SK-N-SH treated with all-trans-retinoic acid at 6 μM for 48 hours (cell line): ENCODE measurements around the gene ADAMTS17.

ENCODE experiments used
- BACH2 ChIP-seq: fragments of 250-450 bp; sonication (Bioruptor Pico); IDR thresholded peaks from 2 replicates; pipeline ENCODE4 v1.9.0; 2021; ENCODE audit warnings: mild to moderate bottlenecking, borderline replicate concordance
- CSRNP3 ChIP-seq: fragments of 250-450 bp; sonication (Bioruptor Pico); IDR thresholded peaks from 2 replicates; pipeline ENCODE4 v1.5.1; 2021; ENCODE audit warnings: mild to moderate bottlenecking, moderate library complexity
- GLIS3 ChIP-seq: fragments of 250-450 bp; sonication (Bioruptor Pico); IDR thresholded peaks from 2 replicates; pipeline ENCODE4 v1.5.0; 2020; ENCODE audit warnings: mild to moderate bottlenecking, moderate library complexity
- PATZ1 ChIP-seq: fragments of 250-450 bp; sonication (Bioruptor Pico); IDR thresholded peaks from 2 replicates; pipeline ENCODE4 v1.8.0; 2020; ENCODE audit warnings: mild to moderate bottlenecking, moderate library complexity, borderline replicate concordance
- RARB ChIP-seq: fragments of 250-450 bp; sonication (Bioruptor Pico); IDR thresholded peaks from 2 replicates; pipeline ENCODE4 v1.8.0; 2021; ENCODE audit warnings: mild to moderate bottlenecking, moderate library complexity
- TCF4 ChIP-seq: fragments of 250-450 bp; sonication (Bioruptor Pico); IDR thresholded peaks from 2 replicates; pipeline ENCODE4 v1.8.0; 2021; ENCODE audit warnings: mild to moderate bottlenecking, moderate library complexity, borderline replicate concordance
- TOX ChIP-seq: fragments of 250-450 bp; sonication (Bioruptor Pico); IDR thresholded peaks from 2 replicates; pipeline ENCODE4 v1.8.0; 2021; ENCODE audit warnings: mild to moderate bottlenecking, moderate library complexity, borderline replicate concordance
- ZFP30 ChIP-seq: fragments of 450-650 bp; formaldehyde crosslinking; IDR thresholded peaks from 2 replicates; pipeline ENCODE4 v1.5.0; 2022; ENCODE audit warnings: mild to moderate bottlenecking, moderate library complexity
- ZNF565 ChIP-seq: fragments of 450-650 bp; formaldehyde crosslinking; conservative IDR thresholded peaks from 2 replicates; pipeline ENCODE4 v1.5.0; 2020; ENCODE audit warnings: low read depth, mild to moderate bottlenecking, moderate library complexity
- ZNF70 ChIP-seq: fragments of 450-650 bp; formaldehyde crosslinking; IDR thresholded peaks from 2 replicates; pipeline ENCODE4 v1.5.0; 2020; ENCODE audit warnings: mild to moderate bottlenecking, moderate library complexity
- ZNF8 ChIP-seq: fragments of 450-650 bp; formaldehyde crosslinking; IDR thresholded peaks from 2 replicates; pipeline ENCODE4 v1.5.0; 2020; ENCODE audit warnings: mild to moderate bottlenecking, moderate library complexity

DNA sequence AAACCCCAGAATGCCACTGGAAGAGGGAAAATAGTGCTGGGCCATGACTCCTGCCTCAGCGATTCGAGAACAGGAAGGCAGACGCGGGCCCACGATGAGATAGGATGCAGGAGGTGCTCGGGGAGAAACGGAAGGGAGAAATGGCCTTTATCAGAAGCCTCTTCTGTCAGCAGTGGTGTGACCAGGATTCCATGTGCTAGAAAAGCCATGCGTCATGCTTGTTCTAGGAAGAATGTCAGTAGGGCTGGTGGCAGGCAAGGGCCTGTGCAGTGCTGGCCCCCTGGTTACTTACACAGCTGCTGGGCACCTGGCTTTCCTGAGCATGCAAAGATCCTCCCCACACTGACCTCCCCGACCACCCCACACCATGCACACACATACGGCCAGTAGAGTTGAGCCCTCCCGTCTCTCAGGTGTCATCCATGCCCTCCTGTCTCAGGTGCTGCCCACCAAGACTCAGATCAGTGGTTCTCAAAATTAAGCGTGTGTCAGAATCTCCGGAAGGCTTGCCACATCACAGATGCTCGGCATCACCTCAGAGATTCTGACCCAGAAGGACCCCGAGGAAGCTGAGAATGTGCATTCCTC, 106.7 kb downstream of the ADAMTS17 start:
- TF ChIP-seq PATZ1 (CRISPR knock-in tag) (no peak), CSRNP3 (no peak), TOX (CRISPR knock-in tag) (no peak), TCF4 (CRISPR knock-in tag) (no peak), ZNF70 (CRISPR knock-in tag) (no peak), RARB (CRISPR knock-in tag) (no peak), ZNF8 (CRISPR knock-in tag) (no peak), ZNF565 (no peak), BACH2 (CRISPR knock-in tag) (no peak), ZFP30 (CRISPR knock-in tag) (no peak), GLIS3 (no peak)
